ENCODE results near the gene FGR. TPM values are rescaled to one million over a fixed set of nuclear protein-coding genes. Genes with fewer than 3 reads are reported as not detected.

FGR gene
- total RNA-seq, 1 experiment from 2014 or later, result not detected

- Histone ChIP-seq H3K4me3 (replicated peaks in 1 of 2; ENCODE audit: low read depth in 1 of 2, low read length in 2 of 2) (peak overlapping the region; percentile 85 to 95), H3K9ac (ENCODE audit: low read length) (peak overlapping the region; percentile 81), H3K27me3 (ENCODE audit: insufficient read depth, low read length) (no peaks in the 10 kb centered on the region), H3K79me2 (ENCODE audit: insufficient read depth, low read length) (peaks cover 49% of the 10 kb centered on the region), H3K4me2 (ENCODE audit: low read length) (peak overlapping the region; percentile 88), H3K36me3 (ENCODE audit: control insufficient read depth in 1 of 2, insufficient read depth in 2 of 2, low read length in 2 of 2) (no peaks in the 10 kb centered on the region), H3K4me1 (ENCODE audit: control insufficient read depth in 1 of 2, insufficient read depth in 2 of 2, low read length in 2 of 2) (peaks cover 42 to 74% of the 10 kb centered on the region in 2 experiments), H4K20me1 (ENCODE audit: insufficient read depth) (peaks cover 9% of the 10 kb centered on the region; the same call in 1 of the 2 replicates), H2AFZ (ENCODE audit: low read depth, low read length, poor library complexity, severe bottlenecking) (no peak overlapping the region), H3K27ac (ENCODE audit: low read depth, low read length) (peak overlapping the region; percentile 68; the same call in 1 of the 2 replicates), H3K9me3 (ENCODE audit: control insufficient read depth in 1 of 2, insufficient read depth in 1 of 2, low read depth in 1 of 2, low read length in 2 of 2) (no peaks in the 10 kb centered on the region), H3K9me2 (ENCODE audit: insufficient read depth) (no peaks in the 10 kb centered on the region)
- intact Hi-C loops (cut with micrococcal nuclease), result loop anchor here (10.0 kb wide), 1 partner anchor 558 kb away; no protein-coding TSS in a partner anchor
- POLR2A ChIA-PET, result interaction anchor here (0.8 to 1.2 kb wide), 3 partner anchors 46 to 212 kb away, joined by 5 to 13 read pairs (median 8); partner anchors contain the start of gene WASF2
- DNase-seq (ENCODE audit: low read depth, low spot score), result no peak
- ATAC-seq, result peak; percentile 11
- no TSS peak for BruUV-seq (replicated peaks)
- CTCF ChIA-PET, result interaction anchor here (0.6 to 1.4 kb wide), 3 partner anchors 46 to 212 kb away, joined by 3 to 17 read pairs (median 4); no protein-coding TSS in a partner anchor
- RAD21 ChIA-PET (ENCODE audit: low non-redundant PET in 1 of 2, low total read pairs in 2 of 2, uncharacterized antibody in 2 of 2, unreplicated experiment in 2 of 2), result interaction anchor here (0.6 to 2.7 kb wide), 3 partner anchors 46 to 871 kb away, joined by 3 to 20 read pairs (median 12); no protein-coding TSS in a partner anchor
- TF ChIP-seq ZNF274 (IDR thresholded peaks at IDR 0.05; ENCODE audit: low read depth, low read length) (no peak), EZH2phosphoT487 (IDR thresholded peaks at IDR 0.05; ENCODE audit: borderline replicate concordance) (no peak), EGR1 (IDR thresholded peaks at IDR 0.05; ENCODE audit: low read depth) (no peak), EZH2 (IDR thresholded peaks at IDR 0.05) (no peak), ATF3 (IDR thresholded peaks at IDR 0.05) (no peak), POLR2A (IDR thresholded peaks at IDR 0.05; ENCODE audit: borderline replicate concordance, extremely low read depth, insufficient read depth, insufficient read length) (no peak), SRF (IDR thresholded peaks at IDR 0.05; ENCODE audit: low read depth) (no peak), ZFX (IDR thresholded peaks at IDR 0.05) (no peak), MAX (IDR thresholded peaks at IDR 0.05) (no peak), SP1 (IDR thresholded peaks at IDR 0.05; ENCODE audit: low read depth) (no peak)
Observed at GRCh38 chr1:27603309-27603680, 31.7 kb downstream of the FGR start.
